Measurements from ENCODE around the gene TRIM44. TPM values are rescaled to one million over a fixed set of nuclear protein-coding genes. Genes with fewer than 3 reads are reported as not detected.
A peak's percentile ranks its signal among the peaks of the same experiment; 100 is the strongest.
"Not testable (repeated sequence)": the region's sequence is repeated elsewhere in the genome, so short reads cannot be mapped to it uniquely, and the experiment has no call there.

The TRIM44 gene
- total RNA-seq, 1 donor from 2014 or later: 68.7 TPM

DNA sequence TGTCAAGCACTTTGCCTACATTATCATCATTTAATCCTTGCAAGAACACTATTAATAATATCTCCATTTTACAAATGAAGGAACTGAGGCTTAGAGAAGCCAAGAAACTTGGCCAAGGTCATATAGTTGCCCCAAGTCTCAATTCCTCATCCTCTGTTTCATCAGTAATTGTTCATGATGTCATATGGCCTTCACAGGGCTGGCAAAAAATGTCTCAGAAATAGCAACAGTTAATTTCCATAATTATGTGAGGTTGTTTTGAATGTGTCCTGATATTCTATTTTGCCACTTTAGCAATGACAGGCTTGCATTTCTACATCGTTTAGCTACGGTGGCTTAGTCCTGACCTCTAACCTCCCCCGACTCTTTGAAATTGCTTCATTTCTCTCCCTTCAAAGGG, 20.6 kb upstream of the TRIM44 start:
- Mint-ChIP-seq H3K9me3 (ENCODE audit: low read depth) (no peaks in the 10 kb centered on the region), H3K36me3 (ENCODE audit: low read depth) (no peaks in the 10 kb centered on the region), H3K4me3 (ENCODE audit: unreplicated experiment) (no peak overlapping the region), H3K4me1 (ENCODE audit: low read depth) (peaks cover 7% of the 10 kb centered on the region), H3K27me3 (ENCODE audit: low read depth) (no peaks in the 10 kb centered on the region), H3K27ac (ENCODE audit: unreplicated experiment) (no peak overlapping the region)
- no peak for TF ChIP-seq CTCF (IDR thresholded peaks at IDR 0.05)
- no peak for DNase-seq (ENCODE audit: low spot score)

DNA sequence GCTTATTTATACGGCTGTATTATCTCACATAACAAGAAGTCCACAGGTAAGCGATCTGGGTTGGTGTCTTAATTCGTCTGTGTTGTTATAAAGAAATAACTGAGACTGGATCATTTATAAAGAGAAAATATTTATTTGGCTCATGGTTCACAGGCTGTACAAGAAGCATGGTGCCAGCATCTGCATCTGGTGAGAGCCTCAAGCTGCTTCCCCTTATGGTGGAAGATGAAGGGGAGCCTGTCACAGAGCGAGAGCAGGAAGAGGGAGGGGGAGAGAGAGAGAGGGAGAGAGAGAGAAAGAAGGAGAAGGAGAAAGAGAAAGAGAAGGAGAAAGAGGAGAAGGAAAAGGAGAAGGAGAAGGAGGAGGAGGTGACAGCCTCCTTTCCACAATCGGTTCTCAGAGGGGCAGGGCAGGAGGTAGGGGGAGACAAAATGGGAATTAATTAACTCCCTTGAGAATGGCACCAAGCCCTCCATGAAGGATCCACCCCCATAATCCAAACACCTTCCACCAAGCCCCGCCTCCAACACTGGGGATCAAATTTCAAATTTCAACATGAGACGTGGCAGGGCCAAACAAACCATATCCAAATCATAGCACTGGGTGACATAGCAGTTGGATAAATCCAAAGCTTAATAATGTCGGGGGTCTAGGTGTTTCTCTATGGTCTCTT, 15.0 kb upstream of the TRIM44 start:
- no peak overlapping the region for H3K27ac Mint-ChIP-seq (ENCODE audit: unreplicated experiment)
- H3K27me3 Mint-ChIP-seq (ENCODE audit: low read depth): no peaks in the 10 kb centered on the region
- no peak for TF ChIP-seq CTCF (IDR thresholded peaks at IDR 0.05)
- DNase-seq (ENCODE audit: low spot score): no peak
- H3K9me3 Mint-ChIP-seq (ENCODE audit: low read depth): no peaks in the 10 kb centered on the region
- H3K36me3 Mint-ChIP-seq (ENCODE audit: low read depth): no peaks in the 10 kb centered on the region
- H3K4me1 Mint-ChIP-seq (ENCODE audit: low read depth): peaks cover 6% of the 10 kb centered on the region
- H3K4me3 Mint-ChIP-seq (ENCODE audit: unreplicated experiment): no peak overlapping the region

DNA sequence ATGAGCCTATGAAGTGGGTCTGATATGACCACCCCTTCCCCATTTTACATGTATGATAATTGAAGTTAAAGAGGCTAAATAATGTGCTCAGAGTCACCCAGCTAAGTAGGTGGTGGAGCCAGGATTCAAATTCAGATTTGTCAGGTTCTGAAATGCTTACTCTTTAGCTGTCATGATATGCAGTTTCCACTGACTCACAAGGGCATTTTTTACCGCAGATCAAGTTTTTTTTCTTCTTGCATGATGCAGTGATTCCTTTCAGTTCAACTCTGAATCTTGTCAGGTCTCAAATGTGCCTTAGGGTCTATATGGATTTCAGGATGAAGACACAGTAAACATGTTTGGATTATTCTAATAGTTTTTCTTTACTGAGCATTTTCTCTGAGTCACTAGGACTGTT, 12.6 kb upstream of the TRIM44 start:
- no peak for TF ChIP-seq CTCF (IDR thresholded peaks at IDR 0.05)
- H3K4me3 Mint-ChIP-seq (ENCODE audit: unreplicated experiment): no peak overlapping the region
- DNase-seq (ENCODE audit: low spot score): no peak
- peaks cover 6% of the 10 kb centered on the region for H3K4me1 Mint-ChIP-seq (ENCODE audit: low read depth)
- no peaks in the 10 kb centered on the region for H3K36me3 Mint-ChIP-seq (ENCODE audit: low read depth)
- no peaks in the 10 kb centered on the region for H3K27me3 Mint-ChIP-seq (ENCODE audit: low read depth)
- no peak overlapping the region for H3K27ac Mint-ChIP-seq (ENCODE audit: unreplicated experiment)
- H3K9me3 Mint-ChIP-seq (ENCODE audit: low read depth): no peaks in the 10 kb centered on the region

DNA sequence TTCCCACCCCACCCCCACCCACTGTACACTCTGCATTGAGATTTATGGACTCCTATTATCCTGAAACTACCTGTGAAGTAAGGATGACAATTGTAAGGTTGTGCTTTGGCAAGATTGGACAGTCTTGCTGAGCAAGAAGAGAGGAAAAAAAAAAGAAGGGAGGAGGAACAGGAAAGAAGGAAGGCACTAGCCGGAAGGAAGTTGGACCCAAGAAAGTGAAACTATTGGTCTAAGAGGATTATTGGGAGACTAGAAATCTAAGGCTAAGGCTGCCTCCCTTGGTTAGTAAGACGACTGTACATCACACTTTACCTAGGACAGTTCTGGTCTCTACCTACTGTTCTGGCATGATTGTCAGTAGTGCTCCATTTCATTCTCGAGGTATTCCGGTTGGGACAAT, 12.1 kb upstream of the TRIM44 start:
- H3K4me1 Mint-ChIP-seq (ENCODE audit: low read depth): peaks cover 6% of the 10 kb centered on the region

DNA sequence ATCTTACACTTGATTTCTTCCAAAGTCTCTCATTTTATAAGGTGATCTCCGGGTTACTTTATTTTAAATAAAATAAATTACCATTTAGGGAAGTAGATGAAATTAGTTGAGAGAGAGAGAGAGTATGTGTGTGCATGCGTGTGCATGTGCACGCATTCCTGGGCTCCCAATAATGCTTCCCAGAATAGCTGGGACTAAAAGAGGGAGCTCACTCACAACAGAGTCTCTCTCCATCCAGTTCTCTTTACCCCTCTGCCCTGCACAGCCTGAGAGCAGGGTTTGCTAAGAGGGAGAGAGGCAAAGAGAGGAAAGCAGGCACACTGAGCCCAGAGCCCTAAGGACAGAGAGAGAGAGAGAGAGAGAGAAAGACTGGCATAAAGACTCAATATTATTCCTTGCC, 11.3 kb upstream of the TRIM44 start:
- Mint-ChIP-seq H3K27me3 (ENCODE audit: low read depth) (no peaks in the 10 kb centered on the region), H3K4me3 (ENCODE audit: unreplicated experiment) (no peak overlapping the region)
- no peak for DNase-seq (ENCODE audit: low spot score)

More for the DNA sequence above, 12.1 kb upstream of the TRIM44 start:
- no peaks in the 10 kb centered on the region for H3K36me3 Mint-ChIP-seq (ENCODE audit: low read depth)
- no peak for TF ChIP-seq CTCF (IDR thresholded peaks at IDR 0.05)
- H3K27ac Mint-ChIP-seq (ENCODE audit: unreplicated experiment): peak overlapping the region; percentile 22
- DNase-seq (ENCODE audit: low spot score): no peak
- H3K27me3 Mint-ChIP-seq (ENCODE audit: low read depth): no peaks in the 10 kb centered on the region
- no peaks in the 10 kb centered on the region for H3K9me3 Mint-ChIP-seq (ENCODE audit: low read depth)
- no peak overlapping the region for H3K4me3 Mint-ChIP-seq (ENCODE audit: unreplicated experiment)

GRCh38 chr11:35652786-35653185, 9.8 kb upstream of the TRIM44 start:
- not testable (repeated sequence) for H3K27ac Mint-ChIP-seq (ENCODE audit: unreplicated experiment); H3K27me3 Mint-ChIP-seq (ENCODE audit: low read depth); H3K4me1 Mint-ChIP-seq (ENCODE audit: low read depth); DNase-seq (ENCODE audit: low spot score); H3K4me3 Mint-ChIP-seq (ENCODE audit: unreplicated experiment); H3K9me3 Mint-ChIP-seq (ENCODE audit: low read depth); H3K36me3 Mint-ChIP-seq (ENCODE audit: low read depth)

More for the DNA sequence above, 11.3 kb upstream of the TRIM44 start:
- H3K4me1 Mint-ChIP-seq (ENCODE audit: low read depth): peaks cover 6% of the 10 kb centered on the region
- no peaks in the 10 kb centered on the region for H3K9me3 Mint-ChIP-seq (ENCODE audit: low read depth)
- no peak overlapping the region for H3K27ac Mint-ChIP-seq (ENCODE audit: unreplicated experiment)
- no peaks in the 10 kb centered on the region for H3K36me3 Mint-ChIP-seq (ENCODE audit: low read depth)
- TF ChIP-seq CTCF (IDR thresholded peaks at IDR 0.05): no peak
